OCI-LY7 (cell line): ENCODE measurements around the gene HS3ST4.

ENCODE experiments used
- CTCF ChIP-seq: fragments of 200-600 bp; sonication (generic); conservative IDR thresholded peaks from 2 replicates; pipeline ENCODE4 v1.5.1; 2014; ENCODE audit warnings: mild to moderate bottlenecking, antibody characterized with exemption, low read length, moderate library complexity, mixed read lengths
- EZH2phosphoT487 ChIP-seq: fragments of 200-600 bp; sonication (generic); IDR thresholded peaks from 2 replicates; pipeline ENCODE4 v1.6.1; 2018; ENCODE audit warnings: low read depth, borderline replicate concordance, mild to moderate bottlenecking, mixed run types, antibody characterized with exemption, low read length, moderate library complexity, mixed read lengths

- TF ChIP-seq CTCF (no peak), EZH2phosphoT487 (no peak)
Measured at GRCh38 chr16:25931473-25932035, 239.8 kb downstream of the HS3ST4 start.
